OCI-LY3 (cell line): ENCODE data around the gene TTC28.
A peak's percentile ranks its signal among the peaks of the same experiment; 100 is the strongest.

ENCODE experiments used
- CTCF ChIP-seq: fragments of 200-600, 300-600 bp; sonication (generic); IDR thresholded peaks from 2 replicates; pipeline ENCODE4 v1.5.1; 2014; ENCODE audit warnings: antibody characterized with exemption, low read length, low read depth
- EZH2phosphoT487 ChIP-seq: fragments of 200-600 bp; shearing (Covaris generic); IDR thresholded peaks from 2 replicates; pipeline ENCODE4 v1.6.1; 2018; ENCODE audit warnings: antibody characterized with exemption, mixed run types, low read depth

- TF ChIP-seq CTCF (peak; percentile 83), EZH2phosphoT487 (no peak)
Observed at GRCh38 chr22:28600546-28601143, 79.0 kb downstream of the TTC28 start.
